ENCODE data around the gene HOXA4. TPM values are rescaled to one million over a fixed set of nuclear protein-coding genes. Genes with fewer than 3 reads are reported as not detected.

HOXA4 gene
- total and polyA plus RNA-seq, 2 of the 4 experiments (the other 2 are of a cell fraction): 0.36 to 8.0 TPM

DNA sequence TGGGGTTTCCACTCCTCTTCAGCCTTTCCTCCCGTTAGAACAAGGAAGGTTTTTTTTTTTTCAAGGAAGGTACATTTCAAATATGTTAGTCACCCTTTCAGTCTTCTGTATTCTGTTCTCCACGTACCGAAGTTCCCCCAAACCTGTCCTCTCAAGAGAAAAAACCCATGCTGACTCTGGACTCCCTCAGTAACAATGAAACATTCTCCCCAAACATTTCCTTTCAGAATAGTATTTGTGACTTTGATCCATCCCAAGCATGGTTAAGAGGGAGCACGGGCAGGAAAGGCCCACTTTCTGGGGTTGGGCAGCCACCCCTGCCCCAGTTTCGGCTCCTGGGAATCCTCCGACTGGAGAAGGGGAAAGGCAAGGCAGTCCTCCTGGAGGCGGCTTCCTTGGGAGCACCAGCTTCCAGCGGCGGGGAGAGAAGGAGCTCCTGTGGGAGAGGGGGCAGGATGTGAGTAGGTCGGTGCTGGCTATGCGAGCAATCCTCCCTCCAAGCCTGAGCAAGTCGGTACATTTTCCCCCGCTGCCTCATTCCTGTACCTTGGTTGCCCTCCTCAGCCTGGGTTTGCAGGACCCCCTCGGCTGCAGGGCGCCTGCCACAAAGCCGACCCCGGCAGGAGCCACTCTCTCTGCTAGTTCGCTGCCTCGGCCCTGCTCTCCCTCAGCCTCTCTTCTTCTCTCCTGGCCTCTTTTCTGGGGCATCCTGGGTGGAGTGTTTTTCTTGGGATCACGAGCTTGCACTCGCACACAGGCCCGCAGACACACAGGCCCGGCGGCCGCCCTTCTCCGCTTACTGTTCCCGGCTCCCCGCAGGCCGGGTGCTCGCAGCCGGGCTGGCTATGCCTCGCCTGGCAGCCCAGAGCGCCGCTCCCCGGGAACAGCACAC lies 32.6 kb downstream of the HOXA4 start:
- Histone ChIP-seq H4K20me1 (ENCODE audit: insufficient read depth, low read length) (peaks cover 13% of the 10 kb centered on the region), H2BK120ac (ENCODE audit: low read depth, low read length) (peak overlapping the region; percentile 78), H2AK5ac (ENCODE audit: low read depth, low read length) (peak overlapping the region; percentile 60), H3K4me1 (ENCODE audit: control insufficient read depth, insufficient read depth, low read length) (peaks cover 8% of the 10 kb centered on the region), H3K4me2 (ENCODE audit: low read depth, low read length) (peak overlapping the region; percentile 80), H4K5ac (ENCODE audit: low read depth, low read length) (peak overlapping the region; percentile 72), H3K9me3 (ENCODE audit: control insufficient read depth, insufficient read depth, low read length) (no peaks in the 10 kb centered on the region), H3K4ac (ENCODE audit: low read depth, low read length) (peak overlapping the region; percentile 79), H2BK20ac (ENCODE audit: low read depth, low read length) (no peak overlapping the region), H4K91ac (ENCODE audit: insufficient read depth, low read depth, low read length) (peak overlapping the region; percentile 88), H2BK15ac (ENCODE audit: low read depth, low read length) (no peak overlapping the region; the same call in 1 of the 3 replicates), H3K36me3 (ENCODE audit: control insufficient read depth, insufficient read depth, low read length) (peaks cover 10% of the 10 kb centered on the region), H2BK5ac (ENCODE audit: low read depth, low read length, poor library complexity, severe bottlenecking) (peak overlapping the region; percentile 91), H3K27me3 (ENCODE audit: control insufficient read depth, insufficient read depth, low read length) (no peaks in the 10 kb centered on the region), H3K9me1 (ENCODE audit: insufficient read depth, low read length) (no peaks in the 10 kb centered on the region), H3K56ac (ENCODE audit: extremely low read depth, insufficient read depth, low read length) (peak overlapping the region; percentile 93), H3K79me1 (ENCODE audit: low read depth in 1 of 2, low read length in 2 of 2) (peaks cover 10 to 20% of the 10 kb centered on the region in 2 experiments; a peak in 3 of 4 replicates), H3K18ac (ENCODE audit: low read depth, low read length) (peak overlapping the region; percentile 63), H2AK9ac (replicated peaks; ENCODE audit: low read depth, low read length, poor library complexity) (peak overlapping the region; percentile 59), H3K23ac (ENCODE audit: low read depth, low read length) (peak overlapping the region; percentile 100), H3K14ac (replicated peaks; ENCODE audit: low read depth, low read length) (peak overlapping the region; percentile 90), H3K9ac (ENCODE audit: low read depth, low read length) (peak overlapping the region; percentile 99), H2AFZ (replicated peaks; ENCODE audit: low read length, poor library complexity) (peak overlapping the region; percentile 38), H3K4me3 (ENCODE audit: insufficient read depth, low read depth, low read length) (peak overlapping the region; percentile 92), H3K27ac (ENCODE audit: insufficient read depth, low read length) (peak overlapping the region; percentile 98), H4K8ac (ENCODE audit: low read depth in 2 of 2, low read length in 2 of 2) (peak overlapping the region; percentile 65; a peak in 3 of 4 replicates)
- in situ Hi-C loops (cut with MboI; ENCODE audit: low sequenced_read_pairs): no loop called here
- POLR2A ChIA-PET (ENCODE audit: unreplicated experiment): interaction anchor here (1.0 to 1.9 kb wide), 3 partner anchors 16 to 26 kb away, joined by 3 to 4 read pairs (median 3); no protein-coding TSS in a partner anchor
- CTCF ChIA-PET: interaction anchor here (0.7 to 1.6 kb wide), 6 partner anchors 13 to 411 kb away, joined by 3 to 4 read pairs (median 3); no protein-coding TSS in a partner anchor
- dilution Hi-C loops (cut with HindIII; ENCODE audit: low sequenced_read_pairs, unreplicated experiment): no loop called here
- ATAC-seq (ENCODE audit: low read depth) (no peak), DNase-seq (peak; percentile 52)
- TF ChIP-seq CHD1 (IDR thresholded peaks at IDR 0.05; ENCODE audit: low read depth, low read length): peak; percentile 24; the same call in 1 of the 2 replicates
- TF ChIP-seq, protein P1, sequence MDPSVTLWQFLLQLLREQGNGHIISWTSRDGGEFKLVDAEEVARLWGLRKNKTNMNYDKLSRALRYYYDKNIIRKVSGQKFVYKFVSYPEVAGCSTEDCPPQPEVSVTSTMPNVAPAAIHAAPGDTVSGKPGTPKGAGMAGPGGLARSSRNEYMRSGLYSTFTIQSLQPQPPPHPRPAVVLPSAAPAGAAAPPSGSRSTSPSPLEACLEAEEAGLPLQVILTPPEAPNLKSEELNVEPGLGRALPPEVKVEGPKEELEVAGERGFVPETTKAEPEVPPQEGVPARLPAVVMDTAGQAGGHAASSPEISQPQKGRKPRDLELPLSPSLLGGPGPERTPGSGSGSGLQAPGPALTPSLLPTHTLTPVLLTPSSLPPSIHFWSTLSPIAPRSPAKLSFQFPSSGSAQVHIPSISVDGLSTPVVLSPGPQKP (IDR thresholded peaks at IDR 0.05; ENCODE audit: borderline replicate concordance, low read depth, low read length): no peak
- BruUV-seq (replicated peaks): no TSS peak
- 0% methylated on average over 15 of the region's 35 CpGs; no CpG with 5 or more reads in 1 of the 2 experiments for WGBS, 2 experiments (ENCODE audit: extremely low coverage in 2 of 2, insufficient read length in 1 of 2)
- intact Hi-C loops (cut with micrococcal nuclease): loop anchor here (1.0 to 2.0 kb wide), 6 partner anchors 25 to 411 kb away; partner anchors contain the start of gene SKAP2

All from IMR-90 (cell line).